GM19239 (cell line): ENCODE measurements around the gene C15orf39.
"Not testable (repeated sequence)": the region's sequence is repeated elsewhere in the genome, so short reads cannot be mapped to it uniquely, and the experiment has no call there.

Source experiments
- DNase-seq: peaks from one replicate; pipeline ENCODE4 v3.0.0; 2011; ENCODE audit warnings: low spot score; ENCODE audit not compliant: insufficient read length
- FAIRE-seq: peaks from 2 replicates; lab custom pipeline; 2011; peaks lifted over from hg19 to GRCh38; lab: Jason Lieb, UNC

The C15orf39 gene

DNA sequence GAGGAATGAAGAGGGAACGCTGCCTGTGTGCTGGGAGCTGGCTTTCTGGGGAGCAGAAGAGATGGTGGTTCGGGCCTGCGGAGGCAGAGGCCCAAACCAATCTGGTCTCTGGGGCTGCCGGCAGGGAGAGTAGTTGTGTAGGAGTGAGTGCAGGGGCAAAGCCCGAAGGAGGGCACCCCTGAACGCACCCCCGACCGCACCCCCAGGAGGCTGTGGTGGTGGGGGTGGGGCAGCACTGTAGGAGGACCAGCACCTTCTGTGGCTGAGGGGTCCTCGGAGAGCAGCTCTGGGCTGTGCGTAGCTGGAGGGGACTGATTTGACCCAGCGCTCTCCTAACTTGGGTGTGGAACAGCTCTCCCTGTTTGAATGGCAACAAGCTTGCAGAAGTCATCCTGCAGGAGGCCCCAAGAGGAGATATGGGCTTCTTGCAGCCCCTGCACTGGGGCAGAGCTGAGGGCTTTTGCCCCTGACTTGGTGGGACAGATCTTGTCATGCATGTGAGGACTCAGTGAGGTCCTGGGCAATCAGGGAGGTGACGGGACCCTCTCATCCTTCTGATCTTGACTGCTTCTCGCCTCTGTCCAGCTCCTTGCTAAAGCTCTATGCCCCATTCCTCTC is 26.1 kb downstream of the C15orf39 start:
- DNase-seq, result no peak
- FAIRE-seq, result no peak

DNA sequence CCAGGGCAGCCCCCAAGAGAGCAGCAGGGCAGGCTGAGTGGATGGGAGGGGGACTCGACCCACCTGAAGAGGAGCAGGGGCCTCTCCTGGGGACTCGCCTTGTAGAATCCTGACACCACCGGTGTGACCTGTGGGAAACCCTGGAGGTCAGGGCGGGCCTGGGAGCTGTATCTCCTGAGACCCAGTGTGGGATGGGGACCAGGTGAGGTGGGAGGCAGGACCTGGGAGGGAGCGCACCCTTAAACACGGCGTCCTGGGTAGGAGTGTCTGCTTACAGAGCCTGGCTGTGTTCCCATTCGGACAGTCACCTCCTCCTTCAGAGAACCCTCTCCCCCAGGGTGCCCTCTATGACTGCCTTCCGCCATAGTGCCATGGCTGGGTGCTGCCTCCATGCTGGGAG is 27.1 kb downstream of the C15orf39 start:
- no peak for FAIRE-seq
- DNase-seq, result no peak

DNA sequence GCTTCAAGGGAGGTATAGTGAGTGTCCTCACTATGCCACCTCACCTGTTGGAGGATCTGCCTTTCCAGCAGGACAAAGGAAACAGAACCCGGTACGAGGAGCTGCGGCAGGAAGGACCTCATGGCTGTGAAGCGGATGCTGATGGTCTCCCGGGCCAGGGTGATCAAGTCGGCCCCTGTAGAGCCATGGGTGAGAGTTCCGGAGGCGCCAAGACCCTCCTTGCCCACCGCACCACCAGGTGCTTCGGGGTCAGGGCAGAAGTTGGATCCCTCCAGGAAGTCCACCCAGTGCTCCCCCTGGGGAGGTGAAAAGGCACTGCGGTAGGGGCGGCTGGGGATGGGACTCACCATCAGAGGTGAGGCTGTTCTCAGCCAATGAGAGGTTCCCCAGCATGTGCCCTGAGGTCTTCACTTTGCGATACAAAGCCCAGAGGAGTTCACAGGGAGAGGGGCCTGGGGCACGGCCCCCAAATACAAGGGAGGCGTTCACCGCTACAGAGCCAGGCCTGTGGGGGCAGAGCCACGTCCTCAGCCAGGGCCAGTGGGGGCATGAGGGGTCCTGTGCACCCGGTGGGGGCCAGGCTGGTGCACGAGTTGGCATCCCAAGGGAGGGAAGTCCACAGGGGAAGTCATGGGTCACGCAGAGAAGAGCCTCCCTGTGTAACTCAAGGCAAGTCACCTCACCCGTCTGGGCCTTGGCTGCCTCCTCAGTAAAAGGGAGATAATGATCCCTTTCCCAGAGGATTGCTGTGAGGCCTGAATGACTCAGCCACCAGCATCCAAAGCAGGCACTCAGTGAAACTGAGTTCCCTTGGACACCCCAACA is 27.7 kb downstream of the C15orf39 start:
- no peak for FAIRE-seq

DNA sequence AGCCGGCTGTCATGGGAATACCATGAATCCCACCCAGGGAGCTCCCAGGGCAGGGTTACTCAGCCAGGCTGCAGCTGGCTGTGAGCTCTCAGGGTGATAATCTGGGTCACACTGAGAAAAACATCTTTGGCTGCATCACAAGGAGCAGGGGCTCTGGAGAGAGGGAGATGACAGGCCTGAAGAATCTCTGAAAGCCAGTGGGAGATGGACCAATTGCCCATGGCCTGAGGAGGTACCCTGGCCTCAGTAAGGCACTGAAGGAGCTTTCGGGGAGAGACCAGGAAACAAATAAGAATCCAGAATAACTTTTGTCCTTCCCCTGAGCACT is 28.3 kb downstream of the C15orf39 start:
- no peak for FAIRE-seq
- no peak for DNase-seq

More for the DNA sequence above, 27.7 kb downstream of the C15orf39 start:
- DNase-seq, result no peak

DNA sequence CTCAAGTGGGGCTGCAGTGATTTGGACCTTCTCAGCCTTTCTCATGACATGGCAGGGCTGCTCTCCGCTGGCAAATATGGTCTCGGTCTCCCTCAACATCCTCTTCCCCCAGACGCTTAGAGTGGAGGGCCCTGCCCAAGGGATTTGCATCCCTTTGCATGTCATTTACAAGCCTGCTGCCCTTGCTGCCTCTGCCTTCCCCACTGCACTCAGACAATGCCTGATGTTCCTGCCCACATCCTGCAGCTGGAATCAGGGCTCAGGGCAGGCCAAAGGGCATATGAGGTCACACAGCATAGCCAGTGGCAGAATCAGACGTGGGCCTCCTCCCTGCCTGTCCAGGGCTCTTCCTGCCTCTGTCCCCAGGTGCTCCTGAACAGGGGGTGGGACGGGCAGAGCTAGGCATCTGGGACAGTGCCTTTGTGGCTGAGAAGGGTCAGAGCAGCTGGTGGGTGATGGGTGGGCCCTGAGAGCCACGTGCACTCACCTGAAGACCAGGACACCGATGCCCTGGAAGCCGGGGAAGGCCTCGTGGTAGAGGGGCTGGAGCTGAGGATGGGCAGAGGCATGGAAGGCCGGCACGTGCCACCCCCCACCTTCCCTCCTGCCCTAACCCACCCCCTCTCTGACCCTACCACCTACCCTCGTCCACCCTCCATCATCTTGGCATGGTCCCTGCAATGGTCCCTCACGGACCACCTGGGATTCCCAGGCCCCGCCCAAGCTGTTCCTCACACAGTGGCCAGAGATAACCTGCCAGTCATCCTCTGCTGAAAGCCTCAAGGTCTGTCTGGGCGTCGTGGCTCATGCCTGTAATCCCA is 29.1 kb downstream of the C15orf39 start:
- no peak for DNase-seq
- no peak for FAIRE-seq

DNA sequence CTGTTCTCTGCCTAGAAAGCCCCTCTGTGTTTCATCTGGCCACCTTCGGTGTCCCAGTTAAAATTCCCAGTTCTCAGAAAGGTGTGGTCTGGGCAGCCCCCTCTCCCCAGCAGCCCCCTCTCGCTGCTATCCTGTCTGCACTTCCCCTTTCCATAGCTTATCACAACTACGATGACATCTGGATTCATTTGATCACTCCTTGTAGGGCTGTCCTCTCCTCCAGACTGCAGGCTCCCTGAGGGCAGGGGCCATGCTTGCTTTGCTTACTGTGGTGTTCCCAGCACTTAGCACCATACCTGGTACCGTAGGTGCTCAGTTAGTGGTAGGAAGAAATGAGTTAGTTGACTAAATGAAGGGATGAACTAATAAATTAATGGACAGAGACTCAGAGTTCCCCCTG is 30.2 kb downstream of the C15orf39 start:
- no peak for DNase-seq
- FAIRE-seq, result no peak

DNA sequence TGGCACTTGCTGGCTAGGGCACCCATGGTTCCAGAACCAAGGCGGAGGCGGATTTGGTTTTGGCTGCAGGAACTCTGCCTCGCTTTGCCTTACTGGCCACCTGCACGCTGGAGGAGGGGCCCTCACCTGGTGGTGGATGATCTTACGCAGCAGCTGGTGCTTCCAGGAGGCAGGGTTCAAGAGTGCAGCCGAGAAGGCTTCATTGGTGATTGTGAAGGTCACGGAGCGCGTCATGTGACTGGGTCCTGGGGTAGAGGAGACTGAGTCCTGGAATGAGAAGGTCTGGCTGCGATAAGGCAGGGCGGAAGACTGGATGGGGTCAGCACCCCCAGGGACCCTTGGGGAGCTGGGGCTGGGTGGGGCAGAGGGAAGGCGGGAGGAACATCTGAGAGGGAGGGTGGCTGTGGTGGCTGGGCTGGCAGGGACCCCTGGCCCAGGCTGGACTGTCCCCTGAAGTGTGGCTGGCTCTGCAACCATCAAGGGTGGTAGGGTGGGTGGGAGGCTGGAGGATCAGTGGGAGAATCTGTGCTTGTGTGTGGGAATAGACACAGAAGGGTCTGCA is 30.7 kb downstream of the C15orf39 start:
- FAIRE-seq (no peak), DNase-seq (no peak)

DNA sequence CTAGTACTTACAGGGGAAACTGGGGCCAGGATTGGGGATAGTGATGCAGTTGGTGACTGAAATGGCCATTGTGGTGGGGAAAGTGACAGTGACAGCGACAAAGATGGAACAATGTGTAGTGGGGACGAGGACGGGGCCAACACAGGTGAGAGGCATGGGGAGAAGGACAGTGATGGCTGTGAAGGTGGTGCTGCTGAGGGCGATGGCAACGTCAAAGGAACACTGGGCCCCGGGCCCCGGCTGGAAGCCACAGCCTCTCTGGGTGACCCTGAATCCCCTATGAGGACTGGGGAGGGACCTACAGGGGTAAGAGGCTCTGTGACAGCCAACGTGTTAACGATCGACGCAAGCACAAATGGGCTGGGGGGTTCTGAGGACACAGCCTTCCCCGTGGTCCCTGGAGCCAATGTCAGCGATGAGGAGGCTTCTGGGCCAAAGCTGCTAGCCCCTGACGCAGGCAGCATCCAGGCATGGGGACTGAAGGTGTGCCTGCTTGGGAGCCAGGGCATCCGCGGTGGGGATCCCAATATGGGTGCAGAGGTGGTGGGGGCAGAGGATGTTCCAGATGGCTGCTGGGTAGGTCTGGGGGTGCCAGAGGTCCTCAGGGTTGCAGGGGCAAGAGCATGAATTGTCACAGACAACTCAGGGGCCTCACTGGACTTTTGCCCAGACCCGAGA is 31.3 kb downstream of the C15orf39 start:
- DNase-seq (no peak), FAIRE-seq (no peak)

DNA sequence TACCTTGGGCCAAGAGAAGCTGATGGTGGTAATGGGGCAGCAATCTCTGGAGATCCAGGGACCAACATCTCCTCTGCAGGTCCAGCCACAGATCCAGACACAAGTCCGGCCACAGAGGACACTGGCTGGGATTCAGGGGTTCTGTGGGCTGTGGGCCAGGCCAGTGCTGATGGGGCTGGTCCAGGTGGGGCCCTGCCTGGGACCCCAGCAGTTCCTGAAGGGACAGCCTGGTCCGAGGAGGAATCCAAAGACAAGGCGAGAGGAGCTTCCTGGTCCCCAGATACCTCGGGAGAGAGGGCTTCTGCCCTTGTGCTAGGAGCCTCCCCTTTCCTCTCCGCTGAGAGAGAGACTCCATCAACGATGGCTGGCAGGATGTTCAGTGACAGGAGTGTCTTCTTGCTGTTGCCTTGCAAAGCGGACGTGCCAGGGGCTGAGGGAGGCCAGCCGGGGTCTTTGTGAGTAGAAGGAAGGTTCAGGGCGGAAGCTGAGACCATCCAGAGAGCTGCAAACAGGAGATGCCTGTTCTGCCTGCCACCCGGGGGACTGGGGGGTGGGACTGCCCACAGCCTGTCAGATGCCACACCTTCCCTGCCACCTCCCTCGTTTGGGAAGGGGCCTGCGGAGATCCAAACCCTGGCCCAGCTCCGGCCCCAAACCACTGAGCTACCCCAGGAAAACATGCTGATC is 32.0 kb downstream of the C15orf39 start:
- DNase-seq, result no peak

DNA sequence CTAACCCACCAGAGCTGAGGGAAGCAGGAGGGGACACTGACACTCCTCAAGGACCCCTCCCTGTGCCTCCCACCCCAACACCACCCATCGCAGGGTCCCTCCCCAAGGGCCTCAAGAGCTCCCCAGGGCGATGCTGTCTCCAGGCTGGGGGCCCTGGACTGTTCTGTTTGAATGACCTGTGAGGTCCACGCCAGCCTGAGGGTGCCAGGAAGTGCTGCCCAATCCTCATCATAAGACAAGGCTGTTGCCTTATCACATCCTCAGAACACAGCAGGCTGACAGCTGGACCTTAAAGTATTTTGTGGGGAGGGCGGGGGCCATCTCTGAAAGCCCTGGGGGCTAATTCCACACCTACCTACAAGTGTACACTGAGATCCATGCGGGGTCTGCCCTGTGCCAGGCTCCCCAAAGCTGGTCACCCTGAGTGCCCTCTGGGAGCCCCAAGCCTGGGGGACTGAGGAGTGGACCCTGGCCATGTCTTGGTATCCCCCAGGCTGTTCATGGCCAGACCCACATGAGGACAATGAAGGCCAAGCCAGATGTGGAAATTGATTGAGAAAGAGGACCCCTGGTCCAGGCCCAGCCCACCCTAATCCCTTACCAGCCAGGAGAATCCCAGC is 32.6 kb downstream of the C15orf39 start:
- DNase-seq (no peak), FAIRE-seq (no peak)

More for the DNA sequence above, 32.0 kb downstream of the C15orf39 start:
- FAIRE-seq, result no peak

DNA sequence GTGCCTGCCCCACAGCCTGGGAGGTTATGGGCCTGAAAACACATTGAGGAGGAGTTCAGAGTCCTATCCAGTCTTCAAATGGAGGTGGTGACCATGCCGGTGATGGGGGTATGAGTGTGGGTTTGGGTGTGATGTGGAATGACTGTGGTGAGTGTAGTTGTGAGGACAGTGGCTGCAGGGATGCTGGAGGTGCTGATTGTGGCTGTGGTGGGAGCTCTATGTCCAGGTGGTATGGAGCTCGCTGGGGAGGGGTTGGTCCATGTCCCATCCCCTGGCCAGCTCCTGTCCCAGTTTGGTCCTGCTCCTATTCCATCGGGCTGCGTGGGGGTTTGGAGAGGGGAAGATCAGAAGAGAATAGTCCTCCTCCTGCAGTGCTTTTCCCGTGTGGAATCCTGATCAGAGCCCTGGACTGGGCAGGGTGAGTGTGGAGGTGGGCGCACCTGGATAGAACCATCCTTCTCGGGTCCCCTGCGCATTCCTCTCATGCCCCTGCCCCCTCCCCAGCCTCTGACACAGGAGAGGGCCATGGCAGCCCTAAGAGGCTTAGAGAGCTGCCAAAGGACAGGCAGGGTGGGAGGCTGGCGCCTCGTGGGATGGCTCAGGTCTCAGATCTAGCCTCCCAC is 33.5 kb downstream of the C15orf39 start:
- DNase-seq, result no peak

DNA sequence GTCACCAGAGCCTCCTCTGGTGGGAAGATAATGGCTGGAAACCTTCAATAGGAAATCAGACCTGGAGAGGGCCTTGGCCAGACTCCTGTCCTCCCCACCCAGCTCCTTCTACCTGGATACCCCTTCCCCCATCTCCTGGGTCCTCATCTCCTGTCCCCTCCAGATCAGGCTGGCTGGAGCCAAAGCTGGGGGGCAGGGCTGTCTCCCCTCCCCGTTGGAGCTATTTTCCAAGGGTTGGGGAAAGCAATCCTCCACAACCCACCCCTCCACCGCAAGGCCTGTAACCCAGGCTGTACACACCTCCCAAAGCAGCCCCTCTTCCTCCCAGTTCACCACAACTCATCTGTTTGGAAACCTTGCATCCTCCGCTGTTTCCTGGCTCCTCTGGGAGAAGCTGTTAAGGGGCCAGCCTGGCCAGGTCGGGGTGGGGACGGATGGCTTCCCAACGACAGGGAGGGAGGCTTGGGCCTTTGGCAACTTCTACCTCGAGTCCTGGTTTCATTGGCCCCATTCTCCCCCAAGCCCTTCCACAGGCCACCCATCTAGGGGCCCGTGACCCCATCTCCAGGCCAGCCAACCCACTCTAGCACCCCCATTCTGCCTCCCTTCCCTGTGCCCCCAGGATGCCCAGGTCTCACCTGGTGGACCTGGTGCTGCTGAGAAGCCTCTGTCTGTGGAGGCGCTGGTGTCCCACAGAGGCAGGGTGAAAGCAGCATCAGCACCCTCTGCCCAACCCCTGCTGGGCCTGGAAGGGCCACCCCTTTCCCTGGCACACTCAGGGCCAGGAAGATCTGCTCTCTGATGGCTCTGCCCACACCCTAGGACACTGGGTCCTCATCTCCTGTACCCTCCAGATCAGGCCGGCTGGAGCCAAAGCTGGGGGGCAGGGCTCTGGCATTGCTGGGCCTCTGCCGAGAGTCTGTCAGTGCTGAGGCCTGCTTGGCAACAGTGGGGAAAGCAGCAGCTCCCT is 34.4 kb downstream of the C15orf39 start:
- no peak for FAIRE-seq

More for the DNA sequence above, 33.5 kb downstream of the C15orf39 start:
- no peak for FAIRE-seq

DNA sequence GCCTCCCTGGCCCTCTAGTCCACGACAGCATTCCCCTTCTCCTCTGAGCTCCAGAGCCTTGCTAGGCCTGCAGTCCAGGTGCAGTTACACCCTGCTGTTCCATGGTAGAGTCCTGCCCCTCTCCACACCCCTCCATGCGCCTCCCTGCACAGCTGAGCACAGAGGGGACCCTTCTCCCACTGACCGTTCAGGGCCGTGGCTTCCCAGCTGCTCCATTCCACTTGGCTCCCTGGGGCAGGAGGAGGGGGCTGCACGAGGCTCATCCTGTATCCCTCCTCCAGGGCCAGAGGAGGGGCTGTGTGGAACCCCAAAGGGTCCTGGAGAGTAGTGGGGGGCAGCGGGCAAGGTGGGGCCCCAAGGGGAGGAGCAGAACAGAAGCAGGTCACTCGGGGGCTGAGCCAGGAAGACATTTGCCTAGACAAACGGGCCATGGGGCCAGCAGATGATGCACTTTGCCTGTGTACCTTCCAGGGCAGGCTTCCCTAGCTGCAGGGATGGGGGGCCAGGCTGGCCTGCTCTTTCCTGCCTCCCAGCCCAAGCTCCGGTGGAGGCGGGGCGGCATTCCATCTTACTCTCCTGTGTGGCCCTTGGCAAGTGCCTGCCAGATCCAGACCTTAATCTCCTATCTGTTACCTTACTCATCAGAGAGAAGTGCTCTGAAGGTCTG is 35.8 kb downstream of the C15orf39 start:
- no peak for FAIRE-seq
- no peak for DNase-seq

More for the DNA sequence above, 34.4 kb downstream of the C15orf39 start:
- no peak for DNase-seq

DNA sequence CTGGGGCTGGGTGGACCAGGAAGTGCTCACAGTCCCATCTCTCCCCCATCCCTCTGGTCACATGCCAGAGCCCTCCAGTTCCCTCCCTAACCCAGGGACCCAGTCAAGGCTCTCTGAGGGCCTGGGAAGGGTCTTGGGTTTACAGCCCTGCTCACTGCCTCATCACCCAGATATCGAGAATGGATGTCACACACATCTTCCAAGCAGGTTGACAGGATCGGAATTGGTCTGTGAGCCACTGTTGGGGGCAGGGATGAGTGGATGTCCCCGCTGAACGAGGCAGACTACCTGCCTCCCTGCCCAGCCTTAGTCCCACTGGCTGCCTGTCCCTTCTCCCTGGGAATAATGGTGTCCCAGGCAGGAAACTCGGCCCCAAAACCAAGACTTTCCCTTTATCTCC is 36.5 kb downstream of the C15orf39 start:
- FAIRE-seq (no peak), DNase-seq (no peak)

DNA sequence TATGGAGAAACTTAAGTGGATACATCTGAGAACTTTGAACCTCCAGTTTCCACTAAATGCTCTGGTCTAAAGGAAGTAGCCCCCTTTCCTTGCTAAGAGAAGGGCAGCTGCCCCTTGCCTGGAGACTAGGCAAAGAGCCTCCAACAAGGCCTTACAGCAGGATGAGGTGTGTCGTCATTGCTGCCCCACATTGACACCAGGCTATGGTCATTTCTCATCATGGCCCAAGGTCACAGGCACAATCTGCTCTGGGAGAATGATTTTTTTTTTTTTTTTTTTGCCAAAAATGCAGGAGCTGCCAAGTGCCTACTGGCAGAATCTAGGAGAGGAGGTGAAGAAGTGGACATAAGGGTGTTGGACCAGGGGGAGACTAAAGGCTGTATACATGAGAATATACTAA is 44.1 kb downstream of the C15orf39 start:
- not testable (repeated sequence) for FAIRE-seq, DNase-seq

DNA sequence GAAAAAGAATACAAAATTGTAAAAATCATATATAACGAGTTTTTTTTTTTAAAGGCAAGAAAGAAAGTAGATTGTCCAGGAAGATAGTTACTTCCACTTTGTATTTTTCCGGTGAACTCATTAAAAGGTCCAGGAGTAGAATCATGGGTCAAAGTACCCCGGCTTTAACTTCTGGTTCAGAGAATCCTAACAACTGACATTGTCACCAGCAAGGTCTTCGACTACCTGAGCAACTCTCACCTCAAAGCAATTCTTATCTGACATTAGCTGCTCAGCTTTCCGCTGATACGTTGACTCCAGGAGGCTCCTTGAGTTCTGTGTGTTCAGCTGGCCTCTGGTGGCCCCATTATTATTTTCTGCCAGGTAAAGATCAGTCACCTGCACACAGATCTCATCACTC is 47.3 kb downstream of the C15orf39 start:
- not testable (repeated sequence) for DNase-seq, FAIRE-seq

DNA sequence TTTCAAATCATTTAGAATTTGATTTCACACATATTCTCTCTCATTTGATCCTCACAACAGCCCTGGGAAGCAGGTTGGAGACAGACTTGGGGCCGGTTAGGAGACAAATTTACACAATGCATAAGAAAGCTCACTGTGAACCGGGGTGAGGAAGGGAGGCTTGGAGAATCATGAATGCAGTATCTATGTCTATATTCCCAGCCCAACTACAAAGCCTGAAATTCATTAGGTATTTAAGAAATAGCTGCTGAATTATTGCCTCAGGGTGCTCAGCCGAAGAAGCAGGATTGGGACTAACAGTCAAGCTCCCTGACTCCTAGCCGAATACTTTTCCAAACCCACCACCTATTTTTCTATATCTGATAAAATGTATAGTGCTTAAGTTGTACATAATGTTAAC is 48.0 kb downstream of the C15orf39 start:
- no peak for FAIRE-seq
- DNase-seq, result no peak
